OCI-LY1 (cell line): ENCODE data around the gene CDX2.
A peak's percentile ranks its signal among the peaks of the same experiment; 100 is the strongest.

Experiments
- EZH2 ChIP-seq: fragments of 200-600 bp; sonication (generic), shearing (Covaris generic); IDR thresholded peaks from 2 replicates; pipeline ENCODE4 v1.8.0; 2017; ENCODE audit warnings: borderline replicate concordance, mixed run types, mild to moderate bottlenecking, antibody characterized with exemption, low read length, moderate library complexity, mixed read lengths
- TF ChIP-seq, protein P1 (sequence below): fragments of 200-600 bp; sonication (generic), shearing (Covaris generic); IDR thresholded peaks from 2 replicates; pipeline ENCODE4 v1.5.1; 2017; ENCODE audit warnings: mild to moderate bottlenecking, antibody characterized with exemption, low read length, moderate library complexity, mixed read lengths

- TF ChIP-seq, protein P1, sequence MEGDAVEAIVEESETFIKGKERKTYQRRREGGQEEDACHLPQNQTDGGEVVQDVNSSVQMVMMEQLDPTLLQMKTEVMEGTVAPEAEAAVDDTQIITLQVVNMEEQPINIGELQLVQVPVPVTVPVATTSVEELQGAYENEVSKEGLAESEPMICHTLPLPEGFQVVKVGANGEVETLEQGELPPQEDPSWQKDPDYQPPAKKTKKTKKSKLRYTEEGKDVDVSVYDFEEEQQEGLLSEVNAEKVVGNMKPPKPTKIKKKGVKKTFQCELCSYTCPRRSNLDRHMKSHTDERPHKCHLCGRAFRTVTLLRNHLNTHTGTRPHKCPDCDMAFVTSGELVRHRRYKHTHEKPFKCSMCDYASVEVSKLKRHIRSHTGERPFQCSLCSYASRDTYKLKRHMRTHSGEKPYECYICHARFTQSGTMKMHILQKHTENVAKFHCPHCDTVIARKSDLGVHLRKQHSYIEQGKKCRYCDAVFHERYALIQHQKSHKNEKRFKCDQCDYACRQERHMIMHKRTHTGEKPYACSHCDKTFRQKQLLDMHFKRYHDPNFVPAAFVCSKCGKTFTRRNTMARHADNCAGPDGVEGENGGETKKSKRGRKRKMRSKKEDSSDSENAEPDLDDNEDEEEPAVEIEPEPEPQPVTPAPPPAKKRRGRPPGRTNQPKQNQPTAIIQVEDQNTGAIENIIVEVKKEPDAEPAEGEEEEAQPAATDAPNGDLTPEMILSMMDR = peak; percentile 76
- TF ChIP-seq EZH2 = no peak
Observed at GRCh38 chr13:27997904-27998522, 28.9 kb upstream of the CDX2 start.
